Dedifferentiated amniotic fluid mesenchymal stem cell (primary cell): Measurements from ENCODE around the gene OTOP3.

ENCODE experiments used
- DNase-seq: peaks from one replicate; pipeline ENCODE4 v3.0.0-alpha.2; 2016; ENCODE audit errors: extremely low spot score

OTOP3 gene

DNA sequence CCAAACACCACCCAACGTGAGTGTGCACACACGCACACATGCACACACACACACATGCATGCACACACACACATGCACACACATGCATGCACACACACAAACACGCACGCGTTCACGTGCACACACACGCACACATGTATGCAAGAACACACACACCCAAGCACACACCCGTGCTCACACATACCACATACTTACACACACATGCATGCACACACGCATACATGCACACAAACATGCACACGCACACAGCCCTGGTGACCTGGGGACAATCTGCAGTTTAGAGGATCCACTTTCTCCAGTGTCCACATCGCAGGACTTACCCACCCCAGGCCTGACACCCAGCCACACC, 18.9 kb upstream of the OTOP3 start:
- no peak for DNase-seq

GRCh38 chr17:74917430-74917829, 18.3 kb upstream of the OTOP3 start:
- no peak for DNase-seq

DNA sequence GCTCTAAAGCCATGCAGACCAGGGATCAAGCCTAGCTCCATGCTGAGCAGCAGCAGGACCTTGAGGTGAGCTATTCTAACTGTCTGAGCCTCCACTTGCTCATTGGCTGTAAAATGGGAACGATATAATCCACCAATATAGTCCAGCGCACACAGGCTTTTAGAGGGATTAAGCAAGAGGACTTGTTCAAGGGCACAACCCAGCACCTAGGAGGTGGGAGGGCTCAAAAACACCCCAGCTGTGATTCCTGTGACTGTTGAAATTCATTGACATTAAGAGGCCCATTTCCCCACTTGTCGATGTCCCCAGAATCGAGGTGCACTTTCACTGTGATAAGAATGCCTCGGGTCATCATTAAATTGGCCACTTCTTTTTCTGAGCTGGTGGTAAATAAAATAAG, 16.8 kb upstream of the OTOP3 start:
- DNase-seq: no peak

- DNase-seq: no peak
These were observed 16.0 kb upstream of the OTOP3 start for GRCh38 chr17:74919440-74920305.

- DNase-seq: no peak
These were observed 15.4 kb upstream of the OTOP3 start for GRCh38 chr17:74920306-74920620.

DNA sequence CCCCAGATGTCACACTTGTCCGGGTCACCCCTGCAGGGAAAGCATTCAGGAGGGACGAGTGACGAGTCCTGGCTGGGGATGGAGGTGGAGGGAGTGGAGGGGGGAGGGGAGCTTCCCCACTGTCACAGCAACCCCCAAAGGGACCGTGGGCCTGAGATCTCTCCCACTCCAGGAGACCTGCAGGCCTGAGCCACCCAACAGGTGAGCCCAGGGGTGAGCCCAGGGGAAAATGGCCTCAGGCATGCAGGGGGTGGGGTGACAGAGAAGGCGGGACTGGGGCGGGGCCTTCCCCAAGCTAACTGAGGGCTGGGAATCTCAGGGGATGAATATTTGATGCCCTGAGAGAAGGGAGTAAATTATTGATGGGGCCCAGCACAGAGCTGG, 15.1 kb upstream of the OTOP3 start:
- no peak for DNase-seq

- no peak for DNase-seq
These were observed 14.5 kb upstream of the OTOP3 start for GRCh38 chr17:74921026-74921681.

- no peak for DNase-seq
These were observed 13.9 kb upstream of the OTOP3 start for GRCh38 chr17:74921769-74922168.

DNA sequence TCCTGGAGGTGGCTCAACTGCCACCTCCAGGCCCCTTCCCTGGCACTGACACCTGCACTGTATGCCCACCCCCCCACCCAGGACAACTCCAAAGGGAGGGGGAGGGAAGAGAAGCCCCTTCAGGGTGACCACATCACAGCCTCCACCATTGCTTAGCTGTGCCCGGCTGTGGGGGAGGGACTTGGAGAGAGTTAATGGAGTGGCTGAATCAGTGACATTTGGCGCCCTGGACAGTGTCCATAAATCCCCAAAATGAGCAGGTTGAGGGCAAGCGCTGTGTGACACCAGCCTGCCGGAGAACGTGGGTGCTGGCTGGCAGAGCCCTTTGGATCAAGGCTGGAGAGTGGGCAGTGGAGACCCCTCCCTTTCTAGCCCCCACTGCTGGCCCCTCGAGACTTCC, 13.5 kb upstream of the OTOP3 start:
- DNase-seq: no peak

DNA sequence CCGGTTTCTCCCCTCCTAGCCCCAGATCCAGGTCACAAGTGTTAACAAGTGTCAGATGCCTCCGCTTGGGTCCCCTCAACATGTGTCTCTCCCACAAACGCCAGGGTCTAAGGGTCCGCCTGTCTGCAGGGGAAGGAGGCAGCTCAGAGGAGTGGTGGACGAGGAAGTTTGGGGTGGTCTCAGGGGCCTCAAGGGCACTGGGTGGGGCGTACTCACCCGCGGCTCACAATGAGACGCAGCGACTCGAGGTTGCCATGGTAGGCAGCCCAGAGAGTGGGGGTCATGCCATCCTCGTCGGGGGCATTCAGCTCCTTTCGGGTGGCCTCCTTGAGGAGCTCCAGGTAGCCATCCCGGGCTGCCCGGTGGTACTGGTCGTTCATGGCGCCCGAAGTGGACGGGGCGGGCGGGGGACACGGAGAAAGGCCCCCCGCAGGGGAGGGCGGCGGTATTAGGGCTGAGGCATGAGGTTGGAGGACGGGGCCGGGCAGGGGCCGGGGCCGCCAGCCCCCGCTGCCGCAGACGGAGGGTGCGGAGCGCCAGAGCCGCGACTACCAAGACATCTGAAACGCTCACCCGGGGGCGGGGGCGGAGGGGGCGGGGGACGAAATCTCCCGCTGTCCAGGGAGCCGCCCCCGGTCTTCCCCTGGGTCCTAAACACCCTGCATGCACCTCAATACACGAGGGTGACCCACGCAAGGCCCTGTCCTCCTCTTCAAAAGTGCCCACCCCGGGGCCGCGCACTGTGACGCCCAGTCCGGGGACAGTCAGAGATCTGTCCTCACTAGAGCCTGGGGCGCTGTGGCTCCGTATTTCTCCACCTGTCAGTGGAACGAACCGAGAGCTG, 12.8 kb upstream of the OTOP3 start, which contains the start of gene USH1G:
Gene USH1G (minus strand): TSS at position 562 of the 844 bp plus-strand sequence. CDS start 182 bp downstream, at position 380.
- no peak for DNase-seq

DNA sequence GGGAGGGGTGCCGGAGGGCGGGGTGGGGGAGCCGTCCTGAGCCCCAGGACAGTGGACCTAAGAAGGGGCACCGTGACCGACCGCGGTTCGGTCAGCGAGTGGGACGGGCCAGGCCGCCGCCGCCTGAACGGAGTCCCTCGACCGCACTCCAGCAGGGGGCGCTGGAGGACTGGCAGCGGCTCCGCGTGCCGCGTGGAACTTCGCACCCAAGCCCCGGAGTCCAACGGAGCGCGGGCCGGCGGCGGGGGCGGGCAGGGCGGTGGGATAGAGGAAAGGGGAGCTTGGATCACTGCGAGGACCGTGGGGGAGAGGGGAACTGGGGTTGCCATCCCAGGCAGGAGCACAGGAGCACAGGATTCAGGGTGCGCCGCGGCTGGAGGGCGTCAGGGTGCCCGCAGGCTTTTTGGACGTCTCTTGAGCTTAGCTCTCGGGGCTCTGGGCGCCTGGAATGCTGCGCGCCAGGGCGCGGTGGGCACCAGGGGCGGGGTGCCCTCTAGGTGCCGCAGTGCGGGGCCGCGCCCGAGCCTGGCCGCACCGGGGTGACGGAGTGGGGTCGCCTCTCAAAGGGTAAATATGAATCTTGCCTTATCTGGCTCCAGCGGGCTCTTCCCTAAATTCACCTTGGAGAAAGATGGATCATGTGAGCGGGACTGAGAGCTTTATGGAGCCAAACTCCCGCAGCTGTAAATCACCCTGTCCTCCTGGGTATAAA, 12.0 kb upstream of the OTOP3 start:
- peak; percentile 17 for DNase-seq

- no peak for DNase-seq
These were observed 11.3 kb upstream of the OTOP3 start, which contains the start of gene OTOP2 for GRCh38 chr17:74924250-74924948. OTOP2 (plus strand) TSS chr17:74924273; CDS start chr17:74924633, 360 bp downstream.

GRCh38 chr17:74925242-74925641, 10.5 kb upstream of the OTOP3 start:
- DNase-seq: no peak

DNA sequence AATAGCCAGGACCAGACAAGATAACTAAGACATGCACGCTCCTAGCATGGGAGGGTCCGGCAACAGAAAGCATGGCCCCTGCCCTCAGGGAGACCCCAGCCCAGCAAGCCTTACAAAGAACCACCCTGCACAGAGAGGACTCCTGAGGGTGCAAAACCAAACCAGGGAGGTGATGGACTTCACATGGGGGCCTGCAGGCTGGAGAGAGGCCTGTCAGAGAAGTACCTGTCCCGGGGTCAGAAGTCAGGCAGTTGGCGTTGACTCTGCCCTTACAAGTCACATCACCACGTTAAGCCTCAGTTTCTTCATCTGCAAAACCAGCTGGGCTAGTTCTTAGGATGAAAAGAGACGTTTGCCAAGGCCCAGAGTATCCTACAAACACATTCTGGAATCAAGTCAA, 6.9 kb upstream of the OTOP3 start:
- no peak for DNase-seq

GRCh38 chr17:74930535-74931036, 5.1 kb upstream of the OTOP3 start:
- DNase-seq: no peak

DNA sequence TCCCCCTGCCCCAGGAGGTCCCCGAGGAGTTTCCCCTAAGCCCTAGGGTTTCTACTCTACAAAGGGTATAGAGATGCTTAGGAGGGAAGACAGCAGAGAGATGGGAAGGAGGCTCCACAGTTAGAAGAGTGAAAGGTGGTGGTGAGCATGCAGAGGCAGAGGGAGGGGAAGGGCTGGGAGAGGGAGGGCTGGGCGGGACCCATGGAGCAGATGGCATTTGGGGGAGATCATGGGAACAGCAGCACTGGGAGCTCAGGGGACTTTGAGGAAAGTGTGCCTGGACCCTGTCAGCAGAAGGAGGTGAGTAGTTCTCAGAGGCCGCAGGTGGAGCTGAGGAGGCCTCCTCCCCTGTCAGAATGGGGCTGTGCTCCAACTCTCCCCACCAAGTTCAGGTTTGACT, 650 bp upstream of the OTOP3 start:
- DNase-seq: no peak

DNA sequence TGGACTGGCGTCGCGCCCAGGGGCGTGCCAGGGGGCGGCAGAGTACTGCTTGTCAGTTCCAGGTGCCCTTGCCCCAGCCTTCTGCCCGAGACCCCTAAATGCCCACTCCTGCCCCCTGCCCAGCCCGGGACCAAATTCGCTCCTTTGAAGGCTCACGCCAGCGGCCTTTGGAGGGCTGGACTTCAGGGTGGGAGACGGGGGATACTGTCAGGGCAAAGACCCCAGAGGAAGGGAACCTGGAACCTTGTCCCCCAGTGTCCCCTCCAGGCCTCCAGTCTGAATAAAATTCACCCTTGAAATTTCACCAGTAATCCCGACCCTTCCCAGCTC, 737 bp downstream of the OTOP3 start:
- DNase-seq: no peak

- no peak for DNase-seq
These were observed 1.7 kb downstream of the OTOP3 start for GRCh38 chr17:74937064-74938051.

GRCh38 chr17:74938194-74938950, 2.7 kb downstream of the OTOP3 start:
- DNase-seq: no peak
